ENCODE data around the gene MYCN.

- TF ChIP-seq MAX (CRISPR knock-in tag; IDR thresholded peaks at IDR 0.05), result no peak
- TF ChIP-seq SP1 (CRISPR knock-in tag; conservative IDR thresholded peaks at IDR 0.05), result no peak
- no peak for TF ChIP-seq ETV6 (CRISPR knock-in tag; IDR thresholded peaks at IDR 0.05)
- no peak for TF ChIP-seq CTCF (IDR thresholded peaks at IDR 0.05)
- TF ChIP-seq PRDM15 (CRISPR knock-in tag; IDR thresholded peaks at IDR 0.05), result no peak
- no peak for TF ChIP-seq E2F1 (CRISPR knock-in tag; IDR thresholded peaks at IDR 0.05)
- TF ChIP-seq ARID4B (CRISPR knock-in tag; IDR thresholded peaks at IDR 0.05; ENCODE audit: borderline replicate concordance), result no peak
- TF ChIP-seq GRHL2 (CRISPR knock-in tag; IDR thresholded peaks at IDR 0.05; ENCODE audit: insufficient replicate concordance, severe bottlenecking), result no peak
- no peak for TF ChIP-seq ATF6 (CRISPR knock-in tag; IDR thresholded peaks at IDR 0.05)
- no peak for TF ChIP-seq MXD4 (CRISPR knock-in tag; IDR thresholded peaks at IDR 0.05; ENCODE audit: borderline replicate concordance)
- no peak for TF ChIP-seq HMGXB4 (CRISPR knock-in tag; IDR thresholded peaks at IDR 0.05)
- TF ChIP-seq CREB1 (CRISPR knock-in tag; IDR thresholded peaks at IDR 0.05), result no peak
- TF ChIP-seq NR2C2 (CRISPR knock-in tag; IDR thresholded peaks at IDR 0.05), result no peak
- TF ChIP-seq ATF3 (CRISPR knock-in tag; conservative IDR thresholded peaks at IDR 0.05), result no peak
Measured at GRCh38 chr2:15925819-15926218, 14.5 kb upstream of the MYCN start.

Measured in WTC11 (cell line).